Neural cell (in vitro differentiated cells): ENCODE results near the gene LAMA5. TPM values are rescaled to one million over a fixed set of nuclear protein-coding genes. Genes with fewer than 3 reads are reported as not detected.

Experiments
- H2AFZ ChIP-seq: fragments of 200-600, 300-800 bp; sonication (generic), shearing (Covaris generic); 2 replicates; pipeline ENCODE4 v1.6.0; 2014; ENCODE audit warnings: low read depth, mild to moderate bottlenecking, antibody characterized with exemption, low read length, moderate library complexity
- H3F3A ChIP-seq: fragments of 200-600 bp; shearing (Covaris generic); 2 replicates; pipeline ENCODE4 v1.6.1; 2016; ENCODE audit warnings: mild to moderate bottlenecking, moderate library complexity, mixed read lengths, antibody characterized with exemption, low read length; ENCODE audit not compliant: insufficient read depth, poor library complexity, severe bottlenecking
- H3K27ac ChIP-seq: fragments of 200-600, 300-800 bp; sonication (generic), shearing (Covaris generic); 2 replicates; pipeline ENCODE4 v1.5.1; 2014; ENCODE audit warnings: mild to moderate bottlenecking, low read length, moderate library complexity
- H3K27me3 ChIP-seq: fragments of 300-800, 200-600 bp; sonication (generic), shearing (Covaris generic); 2 replicates; pipeline ENCODE4 v1.6.0; 2014; ENCODE audit warnings: mild to moderate bottlenecking, low read depth, low read length, moderate library complexity; ENCODE audit not compliant: insufficient read depth
- H3K36me3 ChIP-seq: fragments of 300-800, 200-600 bp; sonication (generic), shearing (Covaris generic); 2 replicates; pipeline ENCODE4 v1.5.1; 2014; ENCODE audit warnings: mild to moderate bottlenecking, antibody characterized with exemption, low read length, moderate library complexity; ENCODE audit not compliant: insufficient read depth
- H3K4me2 ChIP-seq: fragments of 300-800, 200-600 bp; sonication (generic), shearing (Covaris generic); 2 replicates; pipeline ENCODE4 v1.6.0; 2014; ENCODE audit warnings: mild to moderate bottlenecking, low read length
- H3K4me3 ChIP-seq: fragments of 300-800, 200-600 bp; sonication (generic), shearing (Covaris generic); 2 replicates; pipeline ENCODE4 v1.5.1; 2014; ENCODE audit warnings: mild to moderate bottlenecking, low read length, moderate library complexity
- H3K79me2 ChIP-seq: fragments of 200-600 bp; shearing (Covaris generic); replicated peaks from 2 replicates; pipeline ENCODE4 v1.6.0; 2014; ENCODE audit warnings: mild to moderate bottlenecking, low read length, moderate library complexity; ENCODE audit not compliant: insufficient read depth
- H3K9ac ChIP-seq: fragments of 300-800, 200-600 bp; sonication (generic), shearing (Covaris generic); 2 replicates; pipeline ENCODE4 v1.6.1; 2016; ENCODE audit warnings: mild to moderate bottlenecking, low read length, mixed read lengths
- H3K9me2 ChIP-seq: fragments of 200-600 bp; shearing (Covaris generic); 2 replicates; pipeline ENCODE4 v1.6.1; 2016; ENCODE audit warnings: mild to moderate bottlenecking, low read length, mixed read lengths; ENCODE audit not compliant: insufficient read depth
- H3K9me3 ChIP-seq: fragments of 200-600, 300-800 bp; sonication (generic), shearing (Covaris generic); 2 replicates; pipeline ENCODE4 v1.6.1; 2016; ENCODE audit warnings: mild to moderate bottlenecking, mixed run types, low read length, moderate library complexity, mixed read lengths
- H4K20me1 ChIP-seq: fragments of 200-600 bp; shearing (Covaris generic); 2 replicates; pipeline ENCODE4 v1.6.1; 2016; ENCODE audit warnings: mild to moderate bottlenecking, mixed run types; ENCODE audit not compliant: insufficient read depth
- EP300 ChIP-seq: fragments of 450-650 bp; conservative IDR thresholded peaks from 2 replicates; pipeline ENCODE4 v1.6.1; 2014; ENCODE audit warnings: antibody characterized with exemption, mild to moderate bottlenecking, moderate library complexity; ENCODE audit not compliant: poor library complexity, severe bottlenecking
- EZH2 ChIP-seq: fragments of 200-600, 300-800 bp; shearing (Covaris generic), sonication (generic); IDR thresholded peaks from 2 replicates; pipeline ENCODE4 v1.6.1; 2014; ENCODE audit warnings: antibody characterized with exemption, low read length, borderline replicate concordance, mild to moderate bottlenecking; ENCODE audit not compliant: insufficient read depth, poor library complexity, severe bottlenecking
- MXI1 ChIP-seq: fragments of 450-650 bp; conservative IDR thresholded peaks from 2 replicates; pipeline ENCODE4 v1.6.1; 2014; ENCODE audit warnings: antibody characterized with exemption, mild to moderate bottlenecking; ENCODE audit not compliant: poor library complexity, severe bottlenecking
- POLR2AphosphoS5 ChIP-seq: IDR thresholded peaks from 2 replicates; pipeline ENCODE4 v1.6.1; 2012
- RAD21 ChIP-seq: fragments of 450-650 bp; conservative IDR thresholded peaks from 2 replicates; pipeline ENCODE4 v1.6.1; 2014; ENCODE audit warnings: antibody characterized with exemption, mild to moderate bottlenecking, moderate library complexity
- SMC3 ChIP-seq: fragments of 450-650 bp; conservative IDR thresholded peaks from 2 replicates; pipeline ENCODE4 v1.6.1; 2014; ENCODE audit warnings: antibody characterized with exemption, mild to moderate bottlenecking, moderate library complexity; ENCODE audit not compliant: poor library complexity
- TAF1 ChIP-seq: IDR thresholded peaks from 2 replicates; pipeline ENCODE4 v1.6.1; 2012; ENCODE audit warnings: low read depth
- polyA plus RNA-seq: library from polyadenylated mRNA; depleted of rRNA; stranded (reverse); fragments of >200 nt; gene quantifications from 2 replicates; pipeline ENCODE4 v1.2.3, GENCODE V29; 2014
- TF ChIP-seq, protein P1 (sequence below): fragments of 450-650 bp; IDR thresholded peaks from 2 replicates; pipeline ENCODE4 v1.5.1; 2014; ENCODE audit warnings: antibody characterized with exemption, mild to moderate bottlenecking, moderate library complexity; ENCODE audit not compliant: poor library complexity, severe bottlenecking
- TF ChIP-seq, protein P2 (sequence below): IDR thresholded peaks from 2 replicates; pipeline ENCODE4 v1.6.1; 2012; ENCODE audit warnings: borderline replicate concordance

LAMA5 gene
- polyA plus RNA-seq, 1 donor from 2014 or later, result 27.2 TPM

DNA sequence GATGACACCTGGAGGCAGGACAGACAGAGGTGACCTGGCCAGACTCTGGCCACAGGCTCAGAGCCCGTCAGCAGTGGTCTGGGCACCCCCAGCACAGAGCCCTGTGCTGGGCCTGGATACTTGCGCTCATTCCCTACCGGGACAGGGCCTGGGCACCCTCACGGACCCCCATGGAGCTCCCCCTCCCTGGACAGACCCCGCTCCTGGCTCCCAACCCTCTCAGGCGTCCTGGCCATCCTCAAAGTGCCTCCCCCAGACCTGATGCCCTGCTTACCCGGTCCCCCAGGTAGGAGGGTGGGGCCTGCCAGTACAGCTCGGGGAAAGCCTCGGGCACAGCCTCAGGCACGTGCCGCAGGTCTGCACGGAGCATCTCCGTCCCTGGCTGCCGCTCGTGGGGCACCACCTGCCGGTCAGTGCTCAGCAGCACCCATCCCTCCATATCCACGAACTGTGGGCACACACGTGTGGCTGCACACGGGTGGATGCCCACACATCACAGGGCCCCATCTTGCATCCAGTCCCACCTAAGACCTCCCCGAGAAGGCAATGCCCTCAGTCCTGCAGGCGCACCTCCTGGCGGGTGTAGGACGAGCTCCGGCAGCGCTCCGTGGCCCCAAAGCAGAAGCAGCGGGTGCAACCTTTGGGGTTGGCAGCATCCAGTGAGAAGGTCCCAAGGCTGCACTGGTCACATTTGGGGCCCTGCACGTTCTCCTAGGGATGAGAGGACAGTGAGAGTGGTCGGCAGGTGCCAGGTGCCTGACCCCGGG lies 40.0 kb downstream of the LAMA5 start:
- no peaks in the 10 kb centered on the region for H3K9me2 ChIP-seq
- H3F3A ChIP-seq, result no peaks in the 10 kb centered on the region
- no peak overlapping the region for H3K9ac ChIP-seq
- H3K36me3 ChIP-seq, result no peaks in the 10 kb centered on the region
- H3K27ac ChIP-seq, result no peak overlapping the region
- no peaks in the 10 kb centered on the region for H3K79me2 ChIP-seq
- no peaks in the 10 kb centered on the region for H3K9me3 ChIP-seq
- H3K27me3 ChIP-seq, result no peaks in the 10 kb centered on the region
- no peaks in the 10 kb centered on the region for H4K20me1 ChIP-seq
- no peak overlapping the region for H3K4me2 ChIP-seq
- no peak overlapping the region for H3K4me3 ChIP-seq
- no peak overlapping the region for H2AFZ ChIP-seq
- TF ChIP-seq EZH2 (no peak), POLR2AphosphoS5 (no peak), RAD21 (no peak), EP300 (no peak)
- TF ChIP-seq, protein P1, sequence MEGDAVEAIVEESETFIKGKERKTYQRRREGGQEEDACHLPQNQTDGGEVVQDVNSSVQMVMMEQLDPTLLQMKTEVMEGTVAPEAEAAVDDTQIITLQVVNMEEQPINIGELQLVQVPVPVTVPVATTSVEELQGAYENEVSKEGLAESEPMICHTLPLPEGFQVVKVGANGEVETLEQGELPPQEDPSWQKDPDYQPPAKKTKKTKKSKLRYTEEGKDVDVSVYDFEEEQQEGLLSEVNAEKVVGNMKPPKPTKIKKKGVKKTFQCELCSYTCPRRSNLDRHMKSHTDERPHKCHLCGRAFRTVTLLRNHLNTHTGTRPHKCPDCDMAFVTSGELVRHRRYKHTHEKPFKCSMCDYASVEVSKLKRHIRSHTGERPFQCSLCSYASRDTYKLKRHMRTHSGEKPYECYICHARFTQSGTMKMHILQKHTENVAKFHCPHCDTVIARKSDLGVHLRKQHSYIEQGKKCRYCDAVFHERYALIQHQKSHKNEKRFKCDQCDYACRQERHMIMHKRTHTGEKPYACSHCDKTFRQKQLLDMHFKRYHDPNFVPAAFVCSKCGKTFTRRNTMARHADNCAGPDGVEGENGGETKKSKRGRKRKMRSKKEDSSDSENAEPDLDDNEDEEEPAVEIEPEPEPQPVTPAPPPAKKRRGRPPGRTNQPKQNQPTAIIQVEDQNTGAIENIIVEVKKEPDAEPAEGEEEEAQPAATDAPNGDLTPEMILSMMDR, result no peak
- TF ChIP-seq, protein P2, sequence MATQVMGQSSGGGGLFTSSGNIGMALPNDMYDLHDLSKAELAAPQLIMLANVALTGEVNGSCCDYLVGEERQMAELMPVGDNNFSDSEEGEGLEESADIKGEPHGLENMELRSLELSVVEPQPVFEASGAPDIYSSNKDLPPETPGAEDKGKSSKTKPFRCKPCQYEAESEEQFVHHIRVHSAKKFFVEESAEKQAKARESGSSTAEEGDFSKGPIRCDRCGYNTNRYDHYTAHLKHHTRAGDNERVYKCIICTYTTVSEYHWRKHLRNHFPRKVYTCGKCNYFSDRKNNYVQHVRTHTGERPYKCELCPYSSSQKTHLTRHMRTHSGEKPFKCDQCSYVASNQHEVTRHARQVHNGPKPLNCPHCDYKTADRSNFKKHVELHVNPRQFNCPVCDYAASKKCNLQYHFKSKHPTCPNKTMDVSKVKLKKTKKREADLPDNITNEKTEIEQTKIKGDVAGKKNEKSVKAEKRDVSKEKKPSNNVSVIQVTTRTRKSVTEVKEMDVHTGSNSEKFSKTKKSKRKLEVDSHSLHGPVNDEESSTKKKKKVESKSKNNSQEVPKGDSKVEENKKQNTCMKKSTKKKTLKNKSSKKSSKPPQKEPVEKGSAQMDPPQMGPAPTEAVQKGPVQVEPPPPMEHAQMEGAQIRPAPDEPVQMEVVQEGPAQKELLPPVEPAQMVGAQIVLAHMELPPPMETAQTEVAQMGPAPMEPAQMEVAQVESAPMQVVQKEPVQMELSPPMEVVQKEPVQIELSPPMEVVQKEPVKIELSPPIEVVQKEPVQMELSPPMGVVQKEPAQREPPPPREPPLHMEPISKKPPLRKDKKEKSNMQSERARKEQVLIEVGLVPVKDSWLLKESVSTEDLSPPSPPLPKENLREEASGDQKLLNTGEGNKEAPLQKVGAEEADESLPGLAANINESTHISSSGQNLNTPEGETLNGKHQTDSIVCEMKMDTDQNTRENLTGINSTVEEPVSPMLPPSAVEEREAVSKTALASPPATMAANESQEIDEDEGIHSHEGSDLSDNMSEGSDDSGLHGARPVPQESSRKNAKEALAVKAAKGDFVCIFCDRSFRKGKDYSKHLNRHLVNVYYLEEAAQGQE, result no peak

DNA sequence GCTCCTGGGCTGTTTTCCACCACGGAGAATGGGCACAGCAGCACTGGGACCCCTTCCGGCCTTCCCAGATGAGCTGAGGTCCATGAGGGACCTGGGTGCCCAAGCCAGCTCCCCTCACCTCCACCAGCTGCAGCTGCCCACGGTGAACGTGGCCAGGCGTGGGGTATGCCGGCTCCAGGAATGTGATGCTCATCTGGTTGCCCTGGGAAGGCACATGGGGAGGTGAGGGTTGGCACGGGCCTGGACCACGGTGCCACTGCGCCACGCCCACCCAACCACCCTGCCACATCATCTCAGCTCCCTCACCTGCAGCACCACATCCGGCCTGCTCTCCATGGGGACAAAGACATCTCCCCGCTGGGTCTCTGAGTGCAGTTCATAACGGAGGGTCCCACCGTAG lies 40.6 kb downstream of the LAMA5 start:
- Histone ChIP-seq H3K79me2 (no peaks in the 10 kb centered on the region), H3K27me3 (no peaks in the 10 kb centered on the region), H3K36me3 (no peaks in the 10 kb centered on the region), H2AFZ (no peak overlapping the region), H3K9ac (no peak overlapping the region), H3K9me2 (no peaks in the 10 kb centered on the region), H3K4me2 (no peak overlapping the region), H4K20me1 (no peaks in the 10 kb centered on the region), H3K9me3 (no peaks in the 10 kb centered on the region), H3F3A (no peaks in the 10 kb centered on the region), H3K27ac (no peak overlapping the region), H3K4me3 (no peak overlapping the region)
- TF ChIP-seq MXI1 (no peak), TAF1 (no peak), EP300 (no peak), POLR2AphosphoS5 (no peak), SMC3 (no peak), RAD21 (no peak), EZH2 (no peak)
- TF ChIP-seq, protein P1, result no peak
- TF ChIP-seq, protein P2, result no peak
